ENCODE data around the gene AZU1. TPM values are rescaled to one million over a fixed set of nuclear protein-coding genes. Genes with fewer than 3 reads are reported as not detected.

Gene AZU1
- total RNA-seq, 2 donors from 2014 or later, result 2.5 to 3.7 TPM

- Histone ChIP-seq H3K9me3 (ENCODE audit: control insufficient read depth, low read length) (no peaks in the 10 kb centered on the region), H3K27ac (ENCODE audit: low read depth, low read length) (no peak overlapping the region), H3K9ac (ENCODE audit: extremely low read depth, low read length, poor library complexity, severe bottlenecking) (no peak overlapping the region), H3K4me3 (ENCODE audit: low read length) (no peak overlapping the region), H3K27me3 (ENCODE audit: control insufficient read depth, insufficient read depth, low read length, poor library complexity, severe bottlenecking) (no peaks in the 10 kb centered on the region), H3K4me1 (ENCODE audit: control insufficient read depth, insufficient read depth, low read length) (no peaks in the 10 kb centered on the region), H3K36me3 (ENCODE audit: control insufficient read depth, insufficient read depth, low read length) (no peaks in the 10 kb centered on the region)
- no peaks in the 10 kb centered on the region for H3K36me3 Mint-ChIP-seq (ENCODE audit: low read depth)
- H3K27me3 Mint-ChIP-seq (ENCODE audit: insufficient read depth), result no peaks in the 10 kb centered on the region
- H3K4me3 Mint-ChIP-seq, result no peak overlapping the region
- H3K4me1 Mint-ChIP-seq, result no peaks in the 10 kb centered on the region
- no peak overlapping the region for H3K27ac Mint-ChIP-seq
- TF ChIP-seq, protein P1, sequence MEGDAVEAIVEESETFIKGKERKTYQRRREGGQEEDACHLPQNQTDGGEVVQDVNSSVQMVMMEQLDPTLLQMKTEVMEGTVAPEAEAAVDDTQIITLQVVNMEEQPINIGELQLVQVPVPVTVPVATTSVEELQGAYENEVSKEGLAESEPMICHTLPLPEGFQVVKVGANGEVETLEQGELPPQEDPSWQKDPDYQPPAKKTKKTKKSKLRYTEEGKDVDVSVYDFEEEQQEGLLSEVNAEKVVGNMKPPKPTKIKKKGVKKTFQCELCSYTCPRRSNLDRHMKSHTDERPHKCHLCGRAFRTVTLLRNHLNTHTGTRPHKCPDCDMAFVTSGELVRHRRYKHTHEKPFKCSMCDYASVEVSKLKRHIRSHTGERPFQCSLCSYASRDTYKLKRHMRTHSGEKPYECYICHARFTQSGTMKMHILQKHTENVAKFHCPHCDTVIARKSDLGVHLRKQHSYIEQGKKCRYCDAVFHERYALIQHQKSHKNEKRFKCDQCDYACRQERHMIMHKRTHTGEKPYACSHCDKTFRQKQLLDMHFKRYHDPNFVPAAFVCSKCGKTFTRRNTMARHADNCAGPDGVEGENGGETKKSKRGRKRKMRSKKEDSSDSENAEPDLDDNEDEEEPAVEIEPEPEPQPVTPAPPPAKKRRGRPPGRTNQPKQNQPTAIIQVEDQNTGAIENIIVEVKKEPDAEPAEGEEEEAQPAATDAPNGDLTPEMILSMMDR (conservative IDR thresholded peaks at IDR 0.05), result no peak
- DNase-seq, result no peak
- no peaks in the 10 kb centered on the region for H3K9me3 Mint-ChIP-seq
- WGBS, 2 experiments (ENCODE audit: insufficient coverage in 1 of 2, insufficient read length in 1 of 2), result 76 to 88% methylated on average over 13 to 18 of the region's 18 CpGs
Measured at GRCh38 chr19:829129-829758, 1.6 kb downstream of the AZU1 start.

- no peaks in the 10 kb centered on the region for H3K9me3 Mint-ChIP-seq
- no peaks in the 10 kb centered on the region for H3K36me3 Mint-ChIP-seq (ENCODE audit: low read depth)
- no peak overlapping the region for H3K4me3 Mint-ChIP-seq
- TF ChIP-seq, protein P1 (conservative IDR thresholded peaks at IDR 0.05), result no peak
- Histone ChIP-seq H3K27me3 (ENCODE audit: control insufficient read depth, insufficient read depth, low read length, poor library complexity, severe bottlenecking) (no peaks in the 10 kb centered on the region), H3K4me1 (ENCODE audit: control insufficient read depth, insufficient read depth, low read length) (no peaks in the 10 kb centered on the region), H3K36me3 (ENCODE audit: control insufficient read depth, insufficient read depth, low read length) (no peaks in the 10 kb centered on the region), H3K9me3 (ENCODE audit: control insufficient read depth, low read length) (no peaks in the 10 kb centered on the region), H3K27ac (ENCODE audit: low read depth, low read length) (no peak overlapping the region), H3K9ac (ENCODE audit: extremely low read depth, low read length, poor library complexity, severe bottlenecking) (no peak overlapping the region), H3K4me3 (ENCODE audit: low read length) (no peak overlapping the region)
- no peak overlapping the region for H3K27ac Mint-ChIP-seq
- no peak for DNase-seq
- no peaks in the 10 kb centered on the region for H3K4me1 Mint-ChIP-seq
- no peaks in the 10 kb centered on the region for H3K27me3 Mint-ChIP-seq (ENCODE audit: insufficient read depth)
- 84 to 85% methylated on average over 17 to 38 of the region's 38 CpGs for WGBS, 2 experiments (ENCODE audit: insufficient coverage in 1 of 2, insufficient read length in 1 of 2)
Measured at GRCh38 chr19:831407-832369, 4.1 kb downstream of the AZU1 start.

DNA sequence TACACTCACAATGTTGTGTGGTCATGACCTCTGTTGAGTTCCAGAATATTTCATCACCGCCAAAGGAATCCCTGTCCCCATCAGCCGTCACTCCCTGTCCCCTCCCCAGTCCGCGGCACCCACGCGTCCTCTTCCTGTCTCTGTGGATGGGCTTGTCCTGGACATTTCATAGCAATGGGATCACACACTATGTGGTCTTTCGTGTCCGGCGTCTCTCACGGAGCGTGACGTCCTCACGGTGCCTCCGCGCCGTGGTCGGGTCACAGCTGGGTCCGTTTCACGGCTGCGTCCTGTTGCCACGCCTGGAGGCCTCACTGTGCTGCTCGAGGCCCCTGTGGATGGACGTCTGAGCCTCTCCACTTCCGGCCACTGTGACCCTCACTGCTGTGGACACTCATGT, 6.6 kb downstream of the AZU1 start:
- DNase-seq, result no peak
- Mint-ChIP-seq H3K36me3 (ENCODE audit: low read depth) (no peaks in the 10 kb centered on the region), H3K27ac (no peak overlapping the region), H3K27me3 (ENCODE audit: insufficient read depth) (no peaks in the 10 kb centered on the region), H3K4me3 (no peak overlapping the region), H3K4me1 (no peaks in the 10 kb centered on the region), H3K9me3 (no peaks in the 10 kb centered on the region)
- Histone ChIP-seq H3K36me3 (ENCODE audit: control insufficient read depth, insufficient read depth, low read length) (no peaks in the 10 kb centered on the region), H3K4me1 (ENCODE audit: control insufficient read depth, insufficient read depth, low read length) (no peaks in the 10 kb centered on the region), H3K27me3 (ENCODE audit: control insufficient read depth, insufficient read depth, low read length, poor library complexity, severe bottlenecking) (no peaks in the 10 kb centered on the region), H3K9me3 (ENCODE audit: control insufficient read depth, low read length) (no peaks in the 10 kb centered on the region), H3K9ac (ENCODE audit: extremely low read depth, low read length, poor library complexity, severe bottlenecking) (no peak overlapping the region), H3K27ac (ENCODE audit: low read depth, low read length) (no peak overlapping the region), H3K4me3 (ENCODE audit: low read length) (no peak overlapping the region)
- TF ChIP-seq, protein P1 (conservative IDR thresholded peaks at IDR 0.05), result no peak
- WGBS, 2 experiments (ENCODE audit: insufficient coverage in 1 of 2, insufficient read length in 1 of 2), result 91 to 93% methylated on average over 17 to 24 of the region's 24 CpGs

All from endodermal cell (in vitro differentiated cells).